HUES6 (cell line): ENCODE results near the gene MACROD2.

Source experiments
- H3K27ac ChIP-seq: 2 replicates; pipeline ENCODE4 v1.7.0; 2013; ENCODE audit warnings: low read depth, mild to moderate bottlenecking, low read length, inconsistent platforms
- H3K27me3 ChIP-seq: 2 replicates; pipeline ENCODE4 v1.6.1; 2013; ENCODE audit warnings: low read length; ENCODE audit not compliant: control insufficient read depth, insufficient read depth
- H3K36me3 ChIP-seq: 2 replicates; pipeline ENCODE4 v1.6.1; 2013; ENCODE audit warnings: low read length; ENCODE audit not compliant: control insufficient read depth, insufficient read depth
- H3K4me1 ChIP-seq: 2 replicates; pipeline ENCODE4 v1.6.1; 2013; ENCODE audit warnings: low read length; ENCODE audit not compliant: control insufficient read depth, insufficient read depth
- H3K4me3 ChIP-seq: 2 replicates; pipeline ENCODE4 v1.5.1; 2013; ENCODE audit warnings: low read depth, low read length
- H3K9ac ChIP-seq: one replicate; pipeline ENCODE4 v1.6.1; 2013; ENCODE audit warnings: mild to moderate bottlenecking, low read length
- H3K9me3 ChIP-seq: 2 replicates; pipeline ENCODE4 v1.6.1; 2013; ENCODE audit warnings: low read depth, low read length; ENCODE audit not compliant: control insufficient read depth, insufficient read depth

The MACROD2 gene

DNA sequence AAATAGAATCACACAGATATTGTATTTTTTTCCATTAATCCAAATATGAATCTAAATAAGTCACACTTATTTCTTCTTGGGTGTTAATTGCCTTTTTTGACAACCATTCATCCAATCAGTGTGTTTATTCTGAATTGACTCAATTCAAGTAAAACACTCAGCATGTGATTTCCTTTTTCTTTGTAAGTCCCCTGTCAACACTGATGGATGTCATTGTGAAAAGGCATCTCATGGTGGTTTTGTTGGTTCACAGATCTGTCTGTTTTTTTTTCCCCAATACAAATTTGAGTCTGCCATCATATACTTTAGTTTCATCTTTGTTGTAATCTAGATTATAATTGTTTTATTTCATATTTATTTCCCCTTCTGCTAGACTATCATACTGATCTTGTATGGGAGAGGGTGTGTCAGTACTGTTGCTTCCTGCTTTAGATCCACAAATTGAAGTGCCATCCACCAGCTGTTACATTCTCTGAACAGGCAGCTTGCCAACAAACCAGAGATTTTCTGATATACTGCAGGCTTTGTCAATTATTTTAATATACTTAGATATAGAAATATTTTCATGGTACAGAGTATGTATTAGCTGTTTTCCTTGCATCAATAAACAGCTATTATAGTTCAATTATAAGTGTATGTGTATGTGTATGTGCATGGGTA, 406.3 kb downstream of the MACROD2 start:
- Histone ChIP-seq H3K9me3 (no peaks in the 10 kb centered on the region), H3K4me1 (peaks cover 14% of the 10 kb centered on the region), H3K9ac (no peak overlapping the region), H3K4me3 (no peak overlapping the region), H3K27me3 (peaks cover 4% of the 10 kb centered on the region; the same call in 1 of the 2 replicates), H3K27ac (no peak overlapping the region), H3K36me3 (no peaks in the 10 kb centered on the region)

- H3K9me3 ChIP-seq, result no peaks in the 10 kb centered on the region
- H3K9ac ChIP-seq, result no peak overlapping the region
- peaks cover 22% of the 10 kb centered on the region for H3K4me1 ChIP-seq
- H3K27me3 ChIP-seq, result peaks cover 4% of the 10 kb centered on the region; the same call in 1 of the 2 replicates
- no peaks in the 10 kb centered on the region for H3K36me3 ChIP-seq
- H3K27ac ChIP-seq, result no peak overlapping the region
- H3K4me3 ChIP-seq, result no peak overlapping the region
Measured at GRCh38 chr20:14404515-14404914, 409.2 kb downstream of the MACROD2 start.

DNA sequence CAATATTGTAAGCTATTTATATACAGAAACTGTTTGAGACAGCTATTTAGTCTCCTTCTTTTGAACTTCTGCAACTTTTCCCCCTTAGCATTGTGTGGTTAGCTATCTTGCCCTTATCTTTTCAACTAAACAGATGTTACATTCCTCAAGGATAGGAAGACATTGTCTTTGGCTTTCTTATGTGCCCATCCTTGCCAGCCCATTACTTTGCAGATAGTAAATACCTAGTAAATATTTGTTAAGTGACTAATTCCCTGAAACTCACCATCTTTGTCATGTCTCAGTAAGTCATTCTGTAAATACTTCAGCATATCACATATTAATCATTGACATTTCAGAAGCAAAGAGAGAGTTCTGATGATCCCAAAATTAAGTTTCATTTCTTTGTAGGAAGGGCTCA, 411.2 kb downstream of the MACROD2 start:
- H3K9me3 ChIP-seq, result no peaks in the 10 kb centered on the region
- peak overlapping the region; percentile 68; the same call in 1 of the 2 replicates for H3K27ac ChIP-seq
- no peak overlapping the region for H3K4me3 ChIP-seq
- H3K4me1 ChIP-seq, result peaks cover 20% of the 10 kb centered on the region
- H3K9ac ChIP-seq, result no peak overlapping the region
- H3K36me3 ChIP-seq, result no peaks in the 10 kb centered on the region
- peaks cover 4% of the 10 kb centered on the region; the same call in 1 of the 2 replicates for H3K27me3 ChIP-seq

- no peaks in the 10 kb centered on the region for H3K36me3 ChIP-seq
- no peak overlapping the region for H3K9ac ChIP-seq
- H3K27me3 ChIP-seq, result peaks cover 1% of the 10 kb centered on the region; the same call in 1 of the 2 replicates
- peaks cover 17% of the 10 kb centered on the region; the same call in 1 of the 2 replicates for H3K4me1 ChIP-seq
- no peak overlapping the region for H3K4me3 ChIP-seq
- H3K9me3 ChIP-seq, result no peaks in the 10 kb centered on the region
- H3K27ac ChIP-seq, result peak overlapping the region; percentile 68; the same call in 1 of the 2 replicates
Measured at GRCh38 chr20:14407336-14407735, 412.0 kb downstream of the MACROD2 start.

- H3K4me1 ChIP-seq, result peaks cover 35% of the 10 kb centered on the region
- H3K27me3 ChIP-seq, result no peaks in the 10 kb centered on the region
- H3K9ac ChIP-seq, result no peak overlapping the region
- H3K4me3 ChIP-seq, result no peak overlapping the region
- no peaks in the 10 kb centered on the region for H3K36me3 ChIP-seq
- H3K27ac ChIP-seq, result no peak overlapping the region
- H3K9me3 ChIP-seq, result no peaks in the 10 kb centered on the region
Measured at GRCh38 chr20:14410869-14411555, 415.7 kb downstream of the MACROD2 start.

GRCh38 chr20:14412065-14412681, 416.9 kb downstream of the MACROD2 start:
- Histone ChIP-seq H3K9ac (no peak overlapping the region), H3K4me1 (peaks cover 24% of the 10 kb centered on the region), H3K27ac (no peak overlapping the region), H3K9me3 (no peaks in the 10 kb centered on the region), H3K36me3 (no peaks in the 10 kb centered on the region), H3K27me3 (no peaks in the 10 kb centered on the region), H3K4me3 (no peak overlapping the region)

- H3K9me3 ChIP-seq, result no peaks in the 10 kb centered on the region
- H3K27ac ChIP-seq, result no peak overlapping the region
- H3K27me3 ChIP-seq, result no peaks in the 10 kb centered on the region
- no peaks in the 10 kb centered on the region for H3K36me3 ChIP-seq
- H3K9ac ChIP-seq, result no peak overlapping the region
- H3K4me3 ChIP-seq, result no peak overlapping the region
- H3K4me1 ChIP-seq, result peaks cover 25% of the 10 kb centered on the region
Measured at GRCh38 chr20:14413835-14414234, 418.5 kb downstream of the MACROD2 start.

- H3K9ac ChIP-seq, result no peak overlapping the region
- peaks cover 25% of the 10 kb centered on the region for H3K4me1 ChIP-seq
- no peaks in the 10 kb centered on the region for H3K9me3 ChIP-seq
- H3K36me3 ChIP-seq, result no peaks in the 10 kb centered on the region
- H3K27ac ChIP-seq, result no peak overlapping the region
- H3K27me3 ChIP-seq, result no peaks in the 10 kb centered on the region
- no peak overlapping the region for H3K4me3 ChIP-seq
Measured at GRCh38 chr20:14414560-14414959, 419.2 kb downstream of the MACROD2 start.

DNA sequence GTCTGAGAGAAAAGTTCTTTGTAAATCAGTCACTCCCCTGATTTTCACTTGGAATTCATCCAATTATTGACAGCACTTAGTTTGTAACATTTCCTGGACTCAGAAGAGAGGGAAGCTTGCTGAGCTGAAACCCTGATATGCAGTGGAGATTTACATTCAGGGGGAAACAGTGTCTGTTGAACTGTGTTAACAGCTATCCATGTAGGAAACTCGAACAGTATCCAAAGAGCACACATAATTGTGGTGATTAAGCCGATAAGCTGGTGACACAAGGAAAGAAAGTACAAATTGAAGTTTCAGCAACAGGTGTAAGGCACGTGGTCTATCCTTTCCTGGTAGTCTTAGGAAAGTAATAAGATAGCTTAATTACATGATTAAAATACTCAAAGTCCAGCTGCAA, 420.2 kb downstream of the MACROD2 start:
- H3K4me1 ChIP-seq, result peaks cover 25% of the 10 kb centered on the region
- no peak overlapping the region for H3K27ac ChIP-seq
- H3K9ac ChIP-seq, result no peak overlapping the region
- no peak overlapping the region for H3K4me3 ChIP-seq
- H3K27me3 ChIP-seq, result no peaks in the 10 kb centered on the region
- no peaks in the 10 kb centered on the region for H3K36me3 ChIP-seq
- H3K9me3 ChIP-seq, result no peaks in the 10 kb centered on the region

DNA sequence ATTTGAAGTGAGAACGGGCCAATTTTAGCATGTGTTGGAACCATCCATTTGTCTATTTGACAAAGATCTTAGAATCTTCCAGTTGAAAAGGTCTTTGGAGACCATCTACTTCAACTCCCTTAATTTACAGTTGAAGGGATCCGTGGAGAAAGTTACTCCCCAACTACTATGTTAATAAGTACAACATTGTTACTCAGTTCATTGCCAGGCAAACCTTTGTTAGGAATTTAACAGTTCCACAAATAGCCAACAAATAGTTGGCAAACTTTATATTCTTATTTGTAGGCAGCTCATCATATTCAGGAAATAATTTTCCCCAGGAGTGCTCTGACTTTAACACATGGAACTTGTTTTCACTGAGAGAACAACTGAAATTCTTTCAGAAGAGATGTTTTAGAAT, 423.1 kb downstream of the MACROD2 start:
- H3K4me3 ChIP-seq, result no peak overlapping the region
- no peaks in the 10 kb centered on the region for H3K27me3 ChIP-seq
- no peaks in the 10 kb centered on the region for H3K9me3 ChIP-seq
- H3K27ac ChIP-seq, result no peak overlapping the region
- peaks cover 24% of the 10 kb centered on the region for H3K4me1 ChIP-seq
- H3K9ac ChIP-seq, result no peak overlapping the region
- no peaks in the 10 kb centered on the region for H3K36me3 ChIP-seq

DNA sequence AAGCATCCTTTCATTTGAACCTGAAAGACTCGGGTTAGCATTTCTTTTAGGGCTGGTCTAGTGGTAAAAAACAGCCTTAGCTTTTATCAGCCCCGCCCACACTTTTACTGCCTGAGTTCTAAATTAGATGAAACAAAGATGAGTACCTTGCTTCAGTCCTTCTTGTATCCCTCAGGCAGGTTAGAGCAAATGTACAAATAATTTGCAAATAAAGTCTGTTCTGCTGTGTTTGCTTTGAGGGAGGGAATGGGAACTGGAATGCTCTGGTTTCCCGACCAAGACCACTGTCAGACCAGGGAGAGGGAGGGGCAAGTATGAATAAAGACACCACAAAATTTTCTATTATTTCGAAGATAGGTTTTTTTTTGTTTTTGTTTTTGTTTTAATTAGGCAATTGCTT, 427.6 kb downstream of the MACROD2 start:
- Histone ChIP-seq H3K9ac (no peak overlapping the region), H3K36me3 (no peaks in the 10 kb centered on the region), H3K4me1 (peaks cover 9% of the 10 kb centered on the region; the same call in 1 of the 2 replicates), H3K4me3 (no peak overlapping the region), H3K27me3 (no peaks in the 10 kb centered on the region), H3K27ac (no peak overlapping the region), H3K9me3 (no peaks in the 10 kb centered on the region)
